ENCODE results near the gene CPZ. TPM values are rescaled to one million over a fixed set of nuclear protein-coding genes. Genes with fewer than 3 reads are reported as not detected.
A peak's percentile ranks its signal among the peaks of the same experiment; 100 is the strongest.
"Not testable (repeated sequence)": the region's sequence is repeated elsewhere in the genome, so short reads cannot be mapped to it uniquely, and the experiment has no call there.

CPZ gene
- total RNA-seq, 1 donor from 2014 or later = not detected

- Mint-ChIP-seq H3K4me1 (ENCODE audit: low read depth) (no peaks in the 10 kb centered on the region), H3K27ac (no peak overlapping the region), H3K36me3 (ENCODE audit: low read depth) (no peaks in the 10 kb centered on the region), H3K4me3 (ENCODE audit: low read depth) (no peak overlapping the region), H3K9me3 (no peaks in the 10 kb centered on the region), H3K27me3 (ENCODE audit: low read depth) (no peaks in the 10 kb centered on the region)
- DNase-seq (ENCODE audit: low spot score) = peak; percentile 4
- intact Hi-C loops (cut with micrococcal nuclease) = no loop called here
Observed at GRCh38 chr4:8647094-8647570, 54.6 kb downstream of the CPZ start.

DNA sequence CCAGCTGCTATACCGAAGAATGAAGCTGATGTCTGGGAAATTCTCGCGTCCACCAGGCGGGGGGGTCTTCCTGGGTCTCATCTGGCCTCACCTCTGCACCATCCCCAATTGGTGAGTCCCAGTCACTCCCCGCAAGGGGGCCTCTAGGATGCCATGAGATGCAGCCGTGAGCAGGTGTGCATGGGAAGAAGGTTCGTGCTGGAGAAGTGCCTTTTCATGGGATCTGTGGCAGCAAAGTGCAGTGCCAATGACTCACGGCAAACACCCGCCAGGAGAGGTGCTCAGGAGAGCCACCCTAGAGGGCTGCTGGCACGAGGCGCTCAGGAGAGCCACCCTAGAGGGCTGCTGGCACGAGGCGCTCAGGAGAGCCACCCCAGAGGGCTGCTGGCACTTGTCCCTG, 55.1 kb downstream of the CPZ start:
- peak; percentile 5 for DNase-seq (ENCODE audit: low spot score)
- H3K36me3 Mint-ChIP-seq (ENCODE audit: low read depth) = no peaks in the 10 kb centered on the region

DNA sequence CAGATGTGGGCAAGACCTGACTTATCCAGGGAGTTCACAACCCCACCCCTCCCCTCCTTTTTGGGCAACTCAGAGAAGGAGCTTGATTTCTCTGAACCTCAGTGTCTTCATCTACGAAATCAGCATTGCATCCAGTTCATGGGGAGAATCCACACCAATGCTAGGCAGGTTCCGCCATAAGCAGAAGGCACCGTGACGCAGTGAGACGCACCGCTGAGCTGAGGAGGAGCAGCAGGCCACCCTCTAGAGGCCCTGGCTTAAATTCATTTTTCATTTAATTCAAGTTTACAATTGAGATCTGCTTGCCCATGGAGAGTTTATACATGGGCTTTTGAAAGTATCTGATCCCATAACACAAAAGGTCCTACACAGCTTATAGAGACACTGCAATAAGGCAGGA, 55.7 kb downstream of the CPZ start:
- no peaks in the 10 kb centered on the region for H3K36me3 Mint-ChIP-seq (ENCODE audit: low read depth)
- H3K4me1 Mint-ChIP-seq (ENCODE audit: low read depth) = no peaks in the 10 kb centered on the region
- H3K27ac Mint-ChIP-seq = no peak overlapping the region
- no peak overlapping the region for H3K4me3 Mint-ChIP-seq (ENCODE audit: low read depth)
- no peaks in the 10 kb centered on the region for H3K27me3 Mint-ChIP-seq (ENCODE audit: low read depth)
- no peaks in the 10 kb centered on the region for H3K9me3 Mint-ChIP-seq
- no peak for DNase-seq (ENCODE audit: low spot score)
- intact Hi-C loops (cut with micrococcal nuclease) = no loop called here

More for the DNA sequence above, 55.1 kb downstream of the CPZ start:
- Mint-ChIP-seq H3K4me1 (ENCODE audit: low read depth) (no peaks in the 10 kb centered on the region), H3K4me3 (ENCODE audit: low read depth) (no peak overlapping the region), H3K27me3 (ENCODE audit: low read depth) (no peaks in the 10 kb centered on the region), H3K27ac (no peak overlapping the region), H3K9me3 (no peaks in the 10 kb centered on the region)
- intact Hi-C loops (cut with micrococcal nuclease) = no loop called here

- no peaks in the 10 kb centered on the region for H3K27me3 Mint-ChIP-seq (ENCODE audit: low read depth)
Observed at GRCh38 chr4:8648816-8649630, 56.5 kb downstream of the CPZ start.

GRCh38 chr4:8649631-8650361, 57.2 kb downstream of the CPZ start:
- no peak overlapping the region for H3K27ac Mint-ChIP-seq
- intact Hi-C loops (cut with micrococcal nuclease) = no loop called here
- no peak overlapping the region for H3K4me3 Mint-ChIP-seq (ENCODE audit: low read depth)
- DNase-seq (ENCODE audit: low spot score) = no peak
- H3K9me3 Mint-ChIP-seq = peaks cover 3% of the 10 kb centered on the region
- no peaks in the 10 kb centered on the region for H3K36me3 Mint-ChIP-seq (ENCODE audit: low read depth)
- H3K4me1 Mint-ChIP-seq (ENCODE audit: low read depth) = no peaks in the 10 kb centered on the region
- no peaks in the 10 kb centered on the region for H3K27me3 Mint-ChIP-seq (ENCODE audit: low read depth)

More at GRCh38 chr4:8648816-8649630, 56.5 kb downstream of the CPZ start:
- Mint-ChIP-seq H3K9me3 (no peaks in the 10 kb centered on the region), H3K36me3 (ENCODE audit: low read depth) (no peaks in the 10 kb centered on the region), H3K4me3 (ENCODE audit: low read depth) (no peak overlapping the region), H3K4me1 (ENCODE audit: low read depth) (no peaks in the 10 kb centered on the region), H3K27ac (no peak overlapping the region)
- intact Hi-C loops (cut with micrococcal nuclease) = no loop called here
- DNase-seq (ENCODE audit: low spot score) = peak; percentile 2

DNA sequence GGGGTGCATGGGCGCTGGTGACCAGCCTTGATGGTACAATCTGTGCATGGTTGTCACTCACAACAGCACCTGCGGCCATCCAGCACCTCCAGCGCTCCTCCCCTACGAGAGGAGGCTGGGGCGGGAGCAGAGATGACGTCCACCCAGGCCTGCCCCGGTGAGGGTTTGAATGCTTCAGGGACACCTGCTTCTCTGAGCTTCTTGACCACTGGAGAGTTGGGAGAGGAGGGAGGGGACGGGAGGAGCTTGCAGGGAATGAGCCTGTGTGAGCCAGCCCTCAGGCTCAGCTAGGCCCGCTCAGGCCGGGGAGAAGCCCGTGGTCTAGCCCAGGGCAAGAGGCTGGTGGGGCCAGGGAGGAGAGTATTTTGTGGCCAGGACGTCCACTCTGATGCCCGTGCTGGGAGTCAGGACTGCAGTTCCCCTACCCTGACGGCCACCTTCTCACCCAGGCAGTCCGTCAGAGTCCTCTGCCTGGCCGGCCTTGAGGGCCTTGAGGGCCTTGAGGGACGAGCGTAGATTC, 59.2 kb downstream of the CPZ start:
- Mint-ChIP-seq H3K4me1 (ENCODE audit: low read depth) (no peaks in the 10 kb centered on the region), H3K27me3 (ENCODE audit: low read depth) (no peaks in the 10 kb centered on the region), H3K9me3 (peaks cover 3% of the 10 kb centered on the region), H3K4me3 (ENCODE audit: low read depth) (no peak overlapping the region), H3K36me3 (ENCODE audit: low read depth) (no peaks in the 10 kb centered on the region), H3K27ac (no peak overlapping the region)
- no peak for DNase-seq (ENCODE audit: low spot score)
- intact Hi-C loops (cut with micrococcal nuclease) = no loop called here

- H3K27me3 Mint-ChIP-seq (ENCODE audit: low read depth) = no peaks in the 10 kb centered on the region
- intact Hi-C loops (cut with micrococcal nuclease) = no loop called here
Observed at GRCh38 chr4:8652181-8653078, 59.9 kb downstream of the CPZ start.

DNA sequence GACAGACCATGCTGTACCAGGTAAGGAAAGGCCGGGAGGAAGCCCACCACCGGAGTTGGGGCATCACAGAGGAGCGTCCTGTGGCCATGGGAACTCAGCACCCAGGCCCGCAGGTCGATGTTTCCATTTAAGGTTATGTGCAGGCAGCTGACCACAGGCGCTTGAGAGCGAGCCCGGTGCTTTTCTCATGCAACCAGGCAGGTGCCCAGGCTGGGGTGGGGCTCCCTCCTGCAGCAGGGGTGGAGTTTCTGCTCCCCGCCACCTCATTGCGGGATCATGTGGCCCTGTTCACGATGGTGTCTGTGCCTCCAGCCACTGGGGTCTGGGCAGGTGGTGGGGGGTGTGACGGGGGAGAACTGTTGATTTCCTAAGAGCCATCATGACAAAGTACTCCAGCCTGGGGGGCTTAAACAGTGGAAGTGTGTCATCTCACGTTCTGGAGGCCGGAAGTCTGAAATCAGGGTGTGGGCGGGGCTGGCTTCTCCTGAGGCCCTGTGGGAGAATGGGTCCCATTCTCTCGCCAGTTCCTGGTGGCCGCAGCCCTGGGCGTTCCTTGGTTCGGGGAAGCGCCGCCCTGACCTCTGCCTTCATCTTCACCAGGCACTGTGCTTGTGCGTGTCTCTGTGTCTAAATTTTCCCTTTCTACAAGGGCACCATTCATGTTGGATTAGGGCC, 60.9 kb downstream of the CPZ start:
- Mint-ChIP-seq H3K27ac (no peak overlapping the region), H3K27me3 (ENCODE audit: low read depth) (no peaks in the 10 kb centered on the region), H3K36me3 (ENCODE audit: low read depth) (no peaks in the 10 kb centered on the region), H3K4me3 (ENCODE audit: low read depth) (no peak overlapping the region), H3K9me3 (peaks cover 3% of the 10 kb centered on the region), H3K4me1 (ENCODE audit: low read depth) (no peaks in the 10 kb centered on the region)
- intact Hi-C loops (cut with micrococcal nuclease) = no loop called here
- DNase-seq (ENCODE audit: low spot score) = no peak

More at GRCh38 chr4:8652181-8653078, 59.9 kb downstream of the CPZ start:
- Mint-ChIP-seq H3K9me3 (peaks cover 3% of the 10 kb centered on the region), H3K27ac (no peak overlapping the region), H3K4me3 (ENCODE audit: low read depth) (no peak overlapping the region), H3K36me3 (ENCODE audit: low read depth) (no peaks in the 10 kb centered on the region), H3K4me1 (ENCODE audit: low read depth) (no peaks in the 10 kb centered on the region)
- no peak for DNase-seq (ENCODE audit: low spot score)

GRCh38 chr4:8654139-8654538, 61.6 kb downstream of the CPZ start:
- H3K4me1 Mint-ChIP-seq (ENCODE audit: low read depth); H3K36me3 Mint-ChIP-seq (ENCODE audit: low read depth); H3K27me3 Mint-ChIP-seq (ENCODE audit: low read depth); H3K27ac Mint-ChIP-seq; H3K4me3 Mint-ChIP-seq (ENCODE audit: low read depth); H3K9me3 Mint-ChIP-seq; DNase-seq (ENCODE audit: low spot score); intact Hi-C loops (cut with micrococcal nuclease): not testable (repeated sequence)

- Mint-ChIP-seq H3K27ac (no peak overlapping the region), H3K27me3 (ENCODE audit: low read depth) (no peaks in the 10 kb centered on the region), H3K9me3 (peaks cover 3% of the 10 kb centered on the region), H3K36me3 (ENCODE audit: low read depth) (no peaks in the 10 kb centered on the region), H3K4me3 (ENCODE audit: low read depth) (no peak overlapping the region), H3K4me1 (ENCODE audit: low read depth) (no peaks in the 10 kb centered on the region)
- intact Hi-C loops (cut with micrococcal nuclease) = no loop called here
- no peak for DNase-seq (ENCODE audit: low spot score)
Observed at GRCh38 chr4:8655411-8656184, 63.0 kb downstream of the CPZ start.

GRCh38 chr4:8656185-8656517, 63.6 kb downstream of the CPZ start:
- H3K4me3 Mint-ChIP-seq (ENCODE audit: low read depth) = no peak overlapping the region
- no peaks in the 10 kb centered on the region for H3K27me3 Mint-ChIP-seq (ENCODE audit: low read depth)
- H3K27ac Mint-ChIP-seq = no peak overlapping the region
- H3K4me1 Mint-ChIP-seq (ENCODE audit: low read depth) = no peaks in the 10 kb centered on the region
- DNase-seq (ENCODE audit: low spot score) = no peak
- H3K36me3 Mint-ChIP-seq (ENCODE audit: low read depth) = no peaks in the 10 kb centered on the region
- peaks cover 3% of the 10 kb centered on the region for H3K9me3 Mint-ChIP-seq
- intact Hi-C loops (cut with micrococcal nuclease) = no loop called here

All from activated T-helper 2 cell treated with anti-CD3 and anti-CD28 coated beads, Interferon-gamma antibody, Interleukin-2, Interleukin-4, amounts not matched to agents 10 μg/mL and 5 μg/mL and 100 μg/mL, durations not matched to agents 14 hours and 24 hours and 36 hours (primary cell).